Measurements from ENCODE around the gene BANF2.

- TF ChIP-seq CTCF (IDR thresholded peaks at IDR 0.05), result no peak
- no peak for TF ChIP-seq POLR2A (IDR thresholded peaks at IDR 0.05)
Measured at GRCh38 chr20:17742731-17743130, 43.0 kb downstream of the BANF2 start.
